Glutamatergic neuron (in vitro differentiated cells): Measurements from ENCODE around the gene SLFNL1. TPM values are rescaled to one million over a fixed set of nuclear protein-coding genes. Genes with fewer than 3 reads are reported as not detected.

Experiments used
- DNase-seq: peaks from one replicate; pipeline ENCODE4 v3.0.0; 2022
- H3K27ac Mint-ChIP-seq: one replicate; pipeline ENCODE4 v1.8.0; 2020; ENCODE audit warnings: mild to moderate bottlenecking, mixed read lengths, inconsistent platforms; ENCODE audit not compliant: unreplicated experiment
- H3K27me3 Mint-ChIP-seq: one replicate; pipeline ENCODE4 v1.8.0; 2020; ENCODE audit warnings: mild to moderate bottlenecking, moderate library complexity, mixed read lengths, inconsistent platforms; ENCODE audit not compliant: unreplicated experiment
- H3K36me3 Mint-ChIP-seq: one replicate; pipeline ENCODE4 v1.8.0; 2020; ENCODE audit warnings: mild to moderate bottlenecking, mixed read lengths, inconsistent platforms; ENCODE audit not compliant: unreplicated experiment
- H3K4me1 Mint-ChIP-seq: one replicate; pipeline ENCODE4 v1.8.0; 2020; ENCODE audit warnings: mild to moderate bottlenecking, low read depth, mixed read lengths, inconsistent platforms; ENCODE audit not compliant: unreplicated experiment
- H3K4me3 Mint-ChIP-seq: one replicate; pipeline ENCODE4 v1.8.0; 2020; ENCODE audit warnings: mild to moderate bottlenecking, mixed read lengths, inconsistent platforms; ENCODE audit not compliant: unreplicated experiment
- H3K9me3 Mint-ChIP-seq: one replicate; pipeline ENCODE4 v1.8.0; 2020; ENCODE audit warnings: mild to moderate bottlenecking, moderate library complexity, mixed read lengths, inconsistent platforms; ENCODE audit not compliant: unreplicated experiment
- total RNA-seq: library from RNA; stranded (reverse); fragmentation: NEBNext Ultra II Directional; extraction: Animal tissue kit (Norgen Biotek cat#: 25700); gene quantifications from one replicate; pipeline ENCODE4 v1.2.1, GENCODE V29; 2021; ENCODE audit not compliant: unreplicated experiment
- TF ChIP-seq, protein P1 (sequence below): fragments of 200-600 bp; sonication (generic); IDR thresholded peaks from one replicate; pipeline ENCODE4 v1.5.0; 2021; ENCODE audit not compliant: partially characterized antibody, unreplicated experiment

The SLFNL1 gene
- total RNA-seq, 1 donor from 2014 or later, result 0.20 TPM

GRCh38 chr1:41046347-41046775 lies 24.8 kb upstream of the SLFNL1 start:
- TF ChIP-seq, protein P1, sequence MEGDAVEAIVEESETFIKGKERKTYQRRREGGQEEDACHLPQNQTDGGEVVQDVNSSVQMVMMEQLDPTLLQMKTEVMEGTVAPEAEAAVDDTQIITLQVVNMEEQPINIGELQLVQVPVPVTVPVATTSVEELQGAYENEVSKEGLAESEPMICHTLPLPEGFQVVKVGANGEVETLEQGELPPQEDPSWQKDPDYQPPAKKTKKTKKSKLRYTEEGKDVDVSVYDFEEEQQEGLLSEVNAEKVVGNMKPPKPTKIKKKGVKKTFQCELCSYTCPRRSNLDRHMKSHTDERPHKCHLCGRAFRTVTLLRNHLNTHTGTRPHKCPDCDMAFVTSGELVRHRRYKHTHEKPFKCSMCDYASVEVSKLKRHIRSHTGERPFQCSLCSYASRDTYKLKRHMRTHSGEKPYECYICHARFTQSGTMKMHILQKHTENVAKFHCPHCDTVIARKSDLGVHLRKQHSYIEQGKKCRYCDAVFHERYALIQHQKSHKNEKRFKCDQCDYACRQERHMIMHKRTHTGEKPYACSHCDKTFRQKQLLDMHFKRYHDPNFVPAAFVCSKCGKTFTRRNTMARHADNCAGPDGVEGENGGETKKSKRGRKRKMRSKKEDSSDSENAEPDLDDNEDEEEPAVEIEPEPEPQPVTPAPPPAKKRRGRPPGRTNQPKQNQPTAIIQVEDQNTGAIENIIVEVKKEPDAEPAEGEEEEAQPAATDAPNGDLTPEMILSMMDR, result no peak
- Mint-ChIP-seq H3K27ac (no peak overlapping the region), H3K4me3 (no peak overlapping the region), H3K4me1 (no peaks in the 10 kb centered on the region), H3K36me3 (no peaks in the 10 kb centered on the region), H3K27me3 (peaks cover 2% of the 10 kb centered on the region), H3K9me3 (peaks cover 4% of the 10 kb centered on the region)
- DNase-seq, result no peak

GRCh38 chr1:41045740-41046139 lies 24.2 kb upstream of the SLFNL1 start:
- DNase-seq, result no peak
- H3K27me3 Mint-ChIP-seq, result peaks cover 2% of the 10 kb centered on the region
- H3K27ac Mint-ChIP-seq, result no peak overlapping the region
- peaks cover 4% of the 10 kb centered on the region for H3K9me3 Mint-ChIP-seq
- H3K4me1 Mint-ChIP-seq, result no peaks in the 10 kb centered on the region
- no peaks in the 10 kb centered on the region for H3K36me3 Mint-ChIP-seq
- no peak overlapping the region for H3K4me3 Mint-ChIP-seq
- TF ChIP-seq, protein P1, result no peak

DNA sequence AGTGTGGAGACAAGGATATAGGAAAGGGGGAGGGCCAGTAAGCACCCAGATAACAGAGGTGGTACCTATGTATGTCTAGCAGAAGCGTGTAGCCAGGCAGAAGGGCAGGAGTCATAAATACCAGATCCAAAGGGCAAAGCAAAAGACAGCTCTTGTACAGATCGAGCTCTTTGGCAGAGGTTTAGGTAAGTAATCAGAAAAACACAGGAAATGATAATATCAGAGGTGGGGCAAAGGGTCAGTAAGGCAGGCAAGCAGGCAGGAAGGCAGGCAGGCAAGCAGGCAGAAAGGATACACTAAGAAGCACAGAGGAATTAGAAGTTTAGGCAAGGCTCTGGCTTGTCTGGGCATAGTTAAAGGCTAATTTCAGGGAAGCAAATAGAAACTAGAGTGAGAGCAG lies 22.7 kb upstream of the SLFNL1 start:
- H3K9me3 Mint-ChIP-seq, result peaks cover 4% of the 10 kb centered on the region
- no peaks in the 10 kb centered on the region for H3K36me3 Mint-ChIP-seq
- no peak overlapping the region for H3K27ac Mint-ChIP-seq
- peaks cover 2% of the 10 kb centered on the region for H3K27me3 Mint-ChIP-seq
- H3K4me3 Mint-ChIP-seq, result no peak overlapping the region
- TF ChIP-seq, protein P1, result no peak
- no peak for DNase-seq
- H3K4me1 Mint-ChIP-seq, result no peaks in the 10 kb centered on the region

GRCh38 chr1:41041614-41042270 lies 20.2 kb upstream of the SLFNL1 start:
- H3K27me3 Mint-ChIP-seq, result no peaks in the 10 kb centered on the region
- no peak for DNase-seq
- H3K4me3 Mint-ChIP-seq, result no peak overlapping the region
- H3K36me3 Mint-ChIP-seq, result no peaks in the 10 kb centered on the region
- H3K4me1 Mint-ChIP-seq, result no peaks in the 10 kb centered on the region
- H3K9me3 Mint-ChIP-seq, result peaks cover under 1% of the 10 kb centered on the region
- TF ChIP-seq, protein P1, result no peak
- H3K27ac Mint-ChIP-seq, result no peak overlapping the region

DNA sequence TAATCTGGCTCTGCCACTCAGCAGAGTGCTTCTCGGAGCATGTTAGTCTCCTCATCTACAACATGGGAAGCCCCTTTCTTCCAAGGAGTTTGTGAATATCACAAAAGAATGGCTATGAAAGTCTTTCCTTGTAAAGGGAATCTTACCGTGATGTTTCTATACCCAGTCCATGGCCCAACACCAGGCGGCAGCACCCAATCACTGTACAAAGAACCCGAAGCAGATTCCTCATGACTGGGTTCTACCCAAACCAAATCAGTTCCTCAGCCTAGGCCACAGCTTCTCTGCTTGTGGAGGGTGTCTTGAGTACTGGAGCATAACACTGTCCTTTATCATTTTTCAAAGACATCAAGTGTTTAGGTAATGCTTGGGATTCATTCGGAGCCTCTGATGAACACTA lies 16.6 kb upstream of the SLFNL1 start:
- Mint-ChIP-seq H3K36me3 (no peaks in the 10 kb centered on the region), H3K27me3 (no peaks in the 10 kb centered on the region), H3K27ac (no peak overlapping the region), H3K9me3 (no peaks in the 10 kb centered on the region), H3K4me1 (no peaks in the 10 kb centered on the region), H3K4me3 (no peak overlapping the region)
- TF ChIP-seq, protein P1, result no peak
- DNase-seq, result no peak
